ENCODE measurements around the gene SPRED3. TPM values are rescaled to one million over a fixed set of nuclear protein-coding genes. Genes with fewer than 3 reads are reported as not detected.
A peak's percentile ranks its signal among the peaks of the same experiment; 100 is the strongest.

The SPRED3 gene
- total and polyA plus RNA-seq, 12 donors = 0.06 to 3.3 (median 1.2) TPM; not detected in 1

- Histone ChIP-seq H3K4me1 (replicated peaks in 1 of 2) (peaks cover 0 to 5% of the 10 kb centered on the region in 2 donors), H3K27ac (no peak overlapping the region), H3K36me3 (replicated peaks in 1 of 2) (no peaks in the 10 kb centered on the region), H3K27me3 (no peaks in the 10 kb centered on the region), H3K4me3 (no peak overlapping the region), H3K9me3 (replicated peaks in 1 of 3) (no peaks in the 10 kb centered on the region)
- TF ChIP-seq CTCF (IDR thresholded peaks at IDR 0.05) (no peak), POLR2A (IDR thresholded peaks at IDR 0.05) (no peak)
- intact Hi-C loops (cut with DNase I) = no loop called here
- no peak for DNase-seq
- whole genome bisulfite sequencing, 4 donors = 61 to 84% (median 65%) methylated on average over 7 to 11 of the region's 11 CpGs
Observed at GRCh38 chr19:38412961-38413360, 24.5 kb downstream of the SPRED3 start.

- no peaks in the 10 kb centered on the region for H3K9me3 ChIP-seq (replicated peaks in 1 of 3)
- peaks cover 4% of the 10 kb centered on the region for H3K27me3 ChIP-seq
- H3K27ac ChIP-seq = no peak overlapping the region
- TF ChIP-seq POLR2A (IDR thresholded peaks at IDR 0.05) (no peak), CTCF (IDR thresholded peaks at IDR 0.05) (no peak)
- peaks cover 0 to 10% of the 10 kb centered on the region in 2 donors for H3K4me1 ChIP-seq (replicated peaks in 1 of 2)
- intact Hi-C loops (cut with DNase I) = no loop called here
- DNase-seq = no peak
- no peak overlapping the region for H3K4me3 ChIP-seq
- 68 to 88% (median 84%) methylated on average over 5 to 6 of the region's 6 CpGs for WGBS, 4 donors
- H3K36me3 ChIP-seq (replicated peaks in 1 of 2) = no peaks in the 10 kb centered on the region
Observed at GRCh38 chr19:38413416-38413815, 24.9 kb downstream of the SPRED3 start.

- DNase-seq = no peak
- Histone ChIP-seq H3K4me3 (no peak overlapping the region), H3K27ac (no peak overlapping the region), H3K4me1 (replicated peaks in 1 of 2) (peaks cover 0 to 11% of the 10 kb centered on the region in 2 donors), H3K9me3 (replicated peaks in 1 of 3) (no peaks in the 10 kb centered on the region), H3K36me3 (replicated peaks in 1 of 2) (no peaks in the 10 kb centered on the region), H3K27me3 (peaks cover 8% of the 10 kb centered on the region)
- no peak for TF ChIP-seq POLR2A (IDR thresholded peaks at IDR 0.05)
- no peak for TF ChIP-seq CTCF (IDR thresholded peaks at IDR 0.05)
- intact Hi-C loops (cut with DNase I) = no loop called here
- 81 to 89% (median 84%) methylated on average over 8 of the region's 8 CpGs for WGBS, 4 donors
Observed at GRCh38 chr19:38417146-38417543, 28.6 kb downstream of the SPRED3 start.

GRCh38 chr19:38417544-38418506 is 29.3 kb downstream of the SPRED3 start:
- WGBS, 4 donors = 8 to 14% (median 13%) methylated on average over 16 to 49 of the region's 49 CpGs
- peak in 6 of 7 donors; percentile 40 to 63 (median 48) for DNase-seq
- no peaks in the 10 kb centered on the region for H3K9me3 ChIP-seq (replicated peaks in 1 of 3)
- no peak overlapping the region for H3K27ac ChIP-seq
- peaks cover 0 to 11% of the 10 kb centered on the region in 2 donors for H3K4me1 ChIP-seq (replicated peaks in 1 of 2)
- H3K36me3 ChIP-seq (replicated peaks in 1 of 2) = no peaks in the 10 kb centered on the region
- H3K4me3 ChIP-seq = peak overlapping the region in 1 of 4 donors; percentile 43
- intact Hi-C loops (cut with DNase I) = no loop called here
- peaks cover 8% of the 10 kb centered on the region for H3K27me3 ChIP-seq
- TF ChIP-seq CTCF (IDR thresholded peaks at IDR 0.05) (no peak), POLR2A (IDR thresholded peaks at IDR 0.05) (no peak)

Measured in adrenal gland (tissue), 12 donors.